Chondrocyte (in vitro differentiated cells): ENCODE results near the gene FAM227B. TPM values are rescaled to one million over a fixed set of nuclear protein-coding genes. Genes with fewer than 3 reads are reported as not detected.
"Not testable (repeated sequence)": the region's sequence is repeated elsewhere in the genome, so short reads cannot be mapped to it uniquely, and the experiment has no call there.

Source experiments
- DNase-seq: peaks from one replicate; pipeline ENCODE4 v3.0.0; 2021; ENCODE audit warnings: mixed read lengths, low spot score
- H3K27ac Mint-ChIP-seq: one replicate; pipeline ENCODE4 v1.8.0; 2021; ENCODE audit warnings: mild to moderate bottlenecking, moderate library complexity, mixed read lengths; ENCODE audit not compliant: unreplicated experiment
- H3K27me3 Mint-ChIP-seq: 2 replicates; pipeline ENCODE4 v1.8.0; 2021; ENCODE audit warnings: low read depth, mixed read lengths
- H3K36me3 Mint-ChIP-seq: 2 replicates; pipeline ENCODE4 v1.8.0; 2021; ENCODE audit warnings: low read depth, mixed read lengths
- H3K4me1 Mint-ChIP-seq: 2 replicates; pipeline ENCODE4 v1.8.0; 2021; ENCODE audit warnings: low read depth, mild to moderate bottlenecking, mixed read lengths
- H3K4me3 Mint-ChIP-seq: one replicate; pipeline ENCODE4 v1.8.0; 2021; ENCODE audit warnings: mild to moderate bottlenecking, moderate library complexity, mixed read lengths; ENCODE audit not compliant: unreplicated experiment
- H3K9me3 Mint-ChIP-seq: 2 replicates; pipeline ENCODE4 v1.8.0; 2021; ENCODE audit warnings: low read depth, mixed read lengths
- total RNA-seq: library from RNA; stranded (reverse); gene quantifications from 3 replicates; pipeline ENCODE4 v1.2.1, GENCODE V29; 2021
- TF ChIP-seq, protein P1 (sequence below): fragments of 200-600 bp; sonication (generic); IDR thresholded peaks from 2 replicates; pipeline ENCODE4 v1.5.0; 2021; ENCODE audit warnings: antibody characterized with exemption, mild to moderate bottlenecking, moderate library complexity

FAM227B gene
- total RNA-seq, 1 donor from 2014 or later = 2.2 TPM

DNA sequence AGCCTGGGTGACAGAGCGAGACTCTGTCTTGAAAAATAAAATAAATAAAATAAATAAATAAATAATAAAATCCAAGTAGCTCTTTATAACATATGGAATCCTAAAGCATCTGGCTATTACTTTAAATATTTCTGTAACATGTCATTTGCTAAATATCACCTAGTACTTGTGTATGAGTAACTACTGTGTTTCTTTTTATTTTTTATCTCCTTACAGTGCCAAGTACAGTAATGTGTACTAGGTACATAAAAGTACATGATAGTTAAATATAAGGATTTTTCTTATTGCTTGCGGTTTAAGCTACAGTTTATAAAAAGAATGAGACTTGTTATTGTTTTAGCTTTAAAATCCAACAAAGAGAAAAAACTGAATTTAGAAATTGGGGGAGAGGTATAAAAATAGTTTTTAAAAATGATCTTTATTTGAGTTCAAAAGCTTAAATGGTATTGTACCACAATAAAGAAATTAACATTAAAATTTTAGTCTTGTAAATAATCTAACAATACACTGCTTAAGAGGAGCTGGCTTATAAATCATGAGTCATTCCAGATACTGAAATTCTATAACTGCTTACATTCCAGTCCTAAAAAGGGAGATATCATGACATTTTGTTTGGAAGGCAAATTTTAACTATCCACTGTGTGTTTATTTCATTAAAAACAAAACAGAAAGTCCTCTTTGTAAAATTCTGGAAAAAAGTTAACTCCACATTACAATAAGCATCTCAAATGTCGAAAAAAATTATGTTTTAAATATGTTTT lies 124.4 kb downstream of the FAM227B start:
- peaks cover 4% of the 10 kb centered on the region for H3K9me3 Mint-ChIP-seq
- no peak overlapping the region for H3K4me3 Mint-ChIP-seq
- no peak overlapping the region for H3K27ac Mint-ChIP-seq

DNA sequence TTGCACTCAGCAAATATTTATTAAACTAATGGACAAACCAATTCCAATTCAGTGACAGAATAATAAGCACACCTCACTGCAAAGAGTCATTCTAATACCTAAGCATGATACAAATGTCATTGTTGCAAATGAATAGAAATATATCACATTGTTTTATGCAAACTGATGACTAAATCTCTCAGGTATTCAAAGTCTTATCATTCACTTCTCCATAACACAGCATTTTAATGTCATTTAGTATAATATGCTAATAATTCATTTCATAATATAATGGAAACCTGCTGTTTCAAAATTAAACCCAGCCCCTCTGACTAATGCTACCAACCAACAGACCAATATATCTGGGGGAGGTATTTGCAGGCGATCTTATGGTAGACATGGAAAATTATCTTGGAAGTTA lies 125.8 kb downstream of the FAM227B start:
- DNase-seq = no peak
- TF ChIP-seq, protein P1, sequence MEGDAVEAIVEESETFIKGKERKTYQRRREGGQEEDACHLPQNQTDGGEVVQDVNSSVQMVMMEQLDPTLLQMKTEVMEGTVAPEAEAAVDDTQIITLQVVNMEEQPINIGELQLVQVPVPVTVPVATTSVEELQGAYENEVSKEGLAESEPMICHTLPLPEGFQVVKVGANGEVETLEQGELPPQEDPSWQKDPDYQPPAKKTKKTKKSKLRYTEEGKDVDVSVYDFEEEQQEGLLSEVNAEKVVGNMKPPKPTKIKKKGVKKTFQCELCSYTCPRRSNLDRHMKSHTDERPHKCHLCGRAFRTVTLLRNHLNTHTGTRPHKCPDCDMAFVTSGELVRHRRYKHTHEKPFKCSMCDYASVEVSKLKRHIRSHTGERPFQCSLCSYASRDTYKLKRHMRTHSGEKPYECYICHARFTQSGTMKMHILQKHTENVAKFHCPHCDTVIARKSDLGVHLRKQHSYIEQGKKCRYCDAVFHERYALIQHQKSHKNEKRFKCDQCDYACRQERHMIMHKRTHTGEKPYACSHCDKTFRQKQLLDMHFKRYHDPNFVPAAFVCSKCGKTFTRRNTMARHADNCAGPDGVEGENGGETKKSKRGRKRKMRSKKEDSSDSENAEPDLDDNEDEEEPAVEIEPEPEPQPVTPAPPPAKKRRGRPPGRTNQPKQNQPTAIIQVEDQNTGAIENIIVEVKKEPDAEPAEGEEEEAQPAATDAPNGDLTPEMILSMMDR = no peak
- Mint-ChIP-seq H3K9me3 (no peaks in the 10 kb centered on the region), H3K27me3 (peaks cover 3% of the 10 kb centered on the region), H3K36me3 (no peaks in the 10 kb centered on the region), H3K4me1 (no peaks in the 10 kb centered on the region), H3K27ac (no peak overlapping the region), H3K4me3 (no peak overlapping the region)

More for the DNA sequence above, 124.4 kb downstream of the FAM227B start:
- no peak for DNase-seq
- peaks cover under 1% of the 10 kb centered on the region for H3K27me3 Mint-ChIP-seq
- no peaks in the 10 kb centered on the region for H3K36me3 Mint-ChIP-seq
- no peaks in the 10 kb centered on the region for H3K4me1 Mint-ChIP-seq
- TF ChIP-seq, protein P1 = no peak

DNA sequence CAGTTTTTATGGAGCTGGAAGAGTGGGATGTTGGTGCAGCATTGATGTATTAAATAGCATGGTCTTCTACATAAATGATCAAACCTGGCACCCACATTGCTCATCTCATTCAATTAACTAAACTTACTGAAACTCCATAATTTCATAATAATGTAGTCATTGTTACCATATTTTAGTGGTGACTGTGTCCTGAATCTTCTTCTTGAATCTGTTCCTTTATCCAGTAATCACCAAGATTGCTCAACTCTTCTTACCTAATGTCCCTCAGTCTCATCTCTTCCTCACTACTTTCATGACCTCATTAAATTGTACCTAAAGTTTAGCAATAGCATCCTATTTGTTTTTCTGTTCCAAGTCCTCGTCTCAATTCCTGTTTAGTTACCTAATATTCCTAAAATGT lies 127.8 kb downstream of the FAM227B start:
- Mint-ChIP-seq H3K27ac (no peak overlapping the region), H3K9me3 (no peaks in the 10 kb centered on the region), H3K4me3 (no peak overlapping the region), H3K27me3 (peaks cover 3% of the 10 kb centered on the region), H3K4me1 (no peaks in the 10 kb centered on the region), H3K36me3 (no peaks in the 10 kb centered on the region)
- no peak for DNase-seq
- TF ChIP-seq, protein P1 = no peak

DNA sequence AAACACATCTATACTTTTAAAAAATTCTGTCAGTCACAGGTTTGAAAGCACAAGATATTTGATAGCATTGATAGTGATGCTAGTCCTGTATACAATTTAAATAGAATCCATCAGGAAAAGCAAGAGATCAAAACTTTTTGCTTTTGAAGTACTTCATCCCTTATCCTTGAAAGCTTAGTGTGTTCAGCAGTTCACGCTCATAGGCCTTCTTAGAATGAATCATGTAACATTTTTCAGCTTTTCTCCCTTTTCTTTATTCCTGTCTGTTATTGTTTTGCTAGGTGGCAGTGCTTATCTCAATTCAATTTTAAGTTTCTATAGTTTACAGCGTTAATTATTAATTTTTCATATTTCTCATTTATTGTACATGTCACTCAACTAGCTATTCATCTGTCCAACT lies 128.5 kb downstream of the FAM227B start:
- no peak overlapping the region for H3K27ac Mint-ChIP-seq
- TF ChIP-seq, protein P1 = no peak
- H3K27me3 Mint-ChIP-seq = peaks cover 3% of the 10 kb centered on the region
- no peak for DNase-seq
- no peaks in the 10 kb centered on the region for H3K36me3 Mint-ChIP-seq
- H3K4me3 Mint-ChIP-seq = no peak overlapping the region
- H3K4me1 Mint-ChIP-seq = no peaks in the 10 kb centered on the region
- H3K9me3 Mint-ChIP-seq = no peaks in the 10 kb centered on the region

DNA sequence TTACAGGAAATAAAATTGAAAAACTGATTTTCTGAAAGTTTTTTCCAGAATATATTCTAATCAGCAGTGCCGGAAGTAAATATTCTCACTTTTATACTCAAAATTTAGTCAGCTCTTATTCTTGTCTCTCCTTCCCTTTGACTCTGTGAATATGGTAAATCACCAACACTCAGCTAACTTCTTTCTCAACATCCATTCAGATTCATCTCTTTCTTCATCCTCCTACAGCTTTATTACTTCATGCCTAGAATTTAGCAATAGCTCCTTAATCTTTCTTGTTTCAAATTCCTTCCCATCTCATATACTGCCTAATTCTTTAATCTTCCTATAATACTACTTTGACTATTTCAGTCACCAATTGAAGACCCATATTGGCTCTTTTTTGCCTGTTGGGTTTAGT lies 129.7 kb downstream of the FAM227B start:
- no peak overlapping the region for H3K27ac Mint-ChIP-seq
- H3K9me3 Mint-ChIP-seq = no peaks in the 10 kb centered on the region
- H3K4me1 Mint-ChIP-seq = no peaks in the 10 kb centered on the region
- peaks cover 3% of the 10 kb centered on the region for H3K27me3 Mint-ChIP-seq
- no peak for DNase-seq
- TF ChIP-seq, protein P1 = no peak
- H3K4me3 Mint-ChIP-seq = no peak overlapping the region
- no peaks in the 10 kb centered on the region for H3K36me3 Mint-ChIP-seq

DNA sequence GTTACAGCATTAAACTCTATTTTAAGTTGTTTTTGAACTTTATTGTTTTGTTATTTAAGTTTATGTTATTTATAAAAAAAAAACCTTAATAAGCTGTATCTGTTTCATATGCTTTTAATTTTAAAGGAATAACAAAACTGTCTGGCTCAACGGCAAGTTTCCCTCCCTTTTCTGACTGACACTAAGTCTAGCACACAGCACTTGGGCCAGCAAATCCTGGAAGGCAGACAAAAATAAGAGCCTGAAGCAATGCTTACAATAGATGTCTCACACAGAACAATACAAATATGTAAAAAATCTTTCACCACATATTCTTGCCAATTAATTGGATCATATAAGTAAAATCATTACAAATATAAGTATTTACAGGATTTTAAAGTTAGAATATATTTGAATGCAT lies 135.2 kb downstream of the FAM227B start:
- H3K36me3 Mint-ChIP-seq, H3K4me3 Mint-ChIP-seq, H3K4me1 Mint-ChIP-seq, H3K27ac Mint-ChIP-seq, H3K9me3 Mint-ChIP-seq, DNase-seq, H3K27me3 Mint-ChIP-seq: not testable (repeated sequence)

DNA sequence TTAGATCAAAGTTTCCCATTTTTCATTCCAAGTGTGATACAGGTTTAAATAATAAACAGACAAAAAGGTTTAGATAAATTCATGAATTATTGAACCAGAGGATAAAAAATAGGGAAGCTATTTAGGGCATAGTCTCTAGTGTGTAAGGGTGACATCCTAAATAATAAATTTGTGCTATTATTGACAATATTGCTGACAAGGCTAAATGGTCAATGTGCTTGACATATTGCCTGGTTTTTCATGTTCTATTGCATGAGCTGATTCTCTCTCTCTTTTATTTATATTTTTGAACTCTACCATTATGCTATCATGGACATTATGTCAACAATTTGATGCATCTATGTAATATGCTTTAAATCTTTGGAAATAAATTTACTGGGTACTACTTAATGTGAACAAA lies 141.6 kb downstream of the FAM227B start:
- not testable (repeated sequence) for H3K36me3 Mint-ChIP-seq, H3K27me3 Mint-ChIP-seq, H3K27ac Mint-ChIP-seq, H3K4me3 Mint-ChIP-seq, H3K4me1 Mint-ChIP-seq, H3K9me3 Mint-ChIP-seq, DNase-seq

DNA sequence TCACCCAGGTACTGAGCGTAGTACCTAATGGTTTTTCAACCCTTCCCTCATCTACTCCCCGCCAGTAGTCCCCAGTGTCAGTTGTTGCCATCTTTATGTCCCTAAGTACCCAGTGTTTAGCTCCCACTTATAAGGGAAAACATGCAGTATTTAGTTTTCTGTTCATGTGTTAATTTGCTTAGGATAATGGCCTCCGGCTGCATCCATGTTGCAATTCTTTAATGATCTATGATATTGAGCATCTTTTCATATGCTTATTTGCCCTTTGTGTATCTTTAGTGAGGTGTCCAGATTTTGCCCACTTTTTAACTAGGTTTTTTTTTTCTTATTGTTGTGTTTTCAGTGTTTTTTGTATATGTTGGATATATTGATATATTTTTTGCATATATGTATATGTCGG lies 142.6 kb downstream of the FAM227B start:
- not testable (repeated sequence) for H3K36me3 Mint-ChIP-seq, H3K27me3 Mint-ChIP-seq, H3K9me3 Mint-ChIP-seq, H3K27ac Mint-ChIP-seq, H3K4me3 Mint-ChIP-seq, DNase-seq, H3K4me1 Mint-ChIP-seq
